ENCODE results near the gene RBM6.

DNA sequence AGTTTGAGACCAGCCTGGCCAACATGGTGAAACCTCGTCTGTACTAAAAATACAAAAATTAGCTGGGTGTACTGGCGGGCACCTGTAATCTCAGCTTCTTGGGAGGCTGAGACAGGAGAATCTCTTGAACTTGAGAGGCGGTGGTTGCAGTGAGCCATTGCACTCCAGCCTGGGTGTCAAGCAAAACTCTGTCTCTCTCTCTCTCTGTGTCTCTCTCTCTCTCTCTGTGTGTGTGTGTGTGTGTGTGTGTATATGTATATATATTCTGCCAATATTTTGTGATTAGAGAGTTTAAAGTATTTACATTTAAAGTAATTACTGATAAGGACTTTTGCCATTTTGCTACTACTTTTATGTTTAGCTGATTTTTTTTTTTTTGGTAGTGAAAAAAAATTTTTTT, 15.7 kb downstream of the RBM6 start:
- TF ChIP-seq, protein P1, sequence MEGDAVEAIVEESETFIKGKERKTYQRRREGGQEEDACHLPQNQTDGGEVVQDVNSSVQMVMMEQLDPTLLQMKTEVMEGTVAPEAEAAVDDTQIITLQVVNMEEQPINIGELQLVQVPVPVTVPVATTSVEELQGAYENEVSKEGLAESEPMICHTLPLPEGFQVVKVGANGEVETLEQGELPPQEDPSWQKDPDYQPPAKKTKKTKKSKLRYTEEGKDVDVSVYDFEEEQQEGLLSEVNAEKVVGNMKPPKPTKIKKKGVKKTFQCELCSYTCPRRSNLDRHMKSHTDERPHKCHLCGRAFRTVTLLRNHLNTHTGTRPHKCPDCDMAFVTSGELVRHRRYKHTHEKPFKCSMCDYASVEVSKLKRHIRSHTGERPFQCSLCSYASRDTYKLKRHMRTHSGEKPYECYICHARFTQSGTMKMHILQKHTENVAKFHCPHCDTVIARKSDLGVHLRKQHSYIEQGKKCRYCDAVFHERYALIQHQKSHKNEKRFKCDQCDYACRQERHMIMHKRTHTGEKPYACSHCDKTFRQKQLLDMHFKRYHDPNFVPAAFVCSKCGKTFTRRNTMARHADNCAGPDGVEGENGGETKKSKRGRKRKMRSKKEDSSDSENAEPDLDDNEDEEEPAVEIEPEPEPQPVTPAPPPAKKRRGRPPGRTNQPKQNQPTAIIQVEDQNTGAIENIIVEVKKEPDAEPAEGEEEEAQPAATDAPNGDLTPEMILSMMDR (IDR thresholded peaks at IDR 0.05; ENCODE audit: low read length): no peak
- no peak for TF ChIP-seq EZH2 (IDR thresholded peaks at IDR 0.05; ENCODE audit: borderline replicate concordance, low read length)

Measured in OCI-LY1 (cell line).